ENCODE results near the gene TUBGCP2.

TUBGCP2 gene

DNA sequence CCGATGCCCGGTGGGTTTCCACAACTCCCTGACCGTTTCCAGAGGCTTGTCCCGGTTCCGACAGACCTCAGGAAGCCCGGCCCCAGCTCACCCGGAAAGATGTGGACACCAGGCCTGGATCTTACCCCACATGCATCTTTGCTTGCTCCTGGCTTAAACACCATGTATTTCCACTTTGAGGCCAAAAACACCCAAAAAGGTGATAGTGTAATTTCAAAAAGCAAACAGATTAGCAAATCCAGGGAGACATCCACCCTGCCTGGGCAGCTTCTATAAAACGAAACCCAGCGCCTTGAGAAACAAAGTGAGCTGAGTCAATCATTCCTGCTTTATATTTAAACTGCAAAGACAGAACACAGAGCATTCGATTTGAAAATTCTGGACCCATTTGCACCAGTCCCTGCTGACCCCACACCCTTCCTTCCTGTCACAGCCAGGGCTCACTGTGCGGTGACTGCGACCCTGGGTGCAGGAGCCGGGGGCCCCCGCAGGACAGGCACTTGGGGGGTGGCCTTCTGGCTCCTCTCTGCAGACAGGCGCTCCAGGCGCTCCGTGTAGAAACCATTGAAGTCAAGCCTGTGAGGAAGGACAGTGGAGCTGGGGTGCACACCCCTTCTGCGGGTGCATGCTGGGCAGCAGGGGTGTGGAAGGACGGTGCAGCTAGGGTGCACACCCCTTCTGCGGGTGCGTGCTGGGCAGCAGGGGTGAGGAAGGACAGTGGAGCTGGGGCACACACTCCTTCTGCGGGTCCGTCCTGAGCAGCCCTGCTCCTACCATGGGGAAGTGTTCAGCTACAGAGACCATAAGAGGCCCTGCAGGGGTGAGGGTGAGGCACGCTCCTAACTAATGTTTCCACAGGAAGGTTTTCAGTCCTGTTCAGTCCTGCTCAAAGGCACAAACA is 29.1 kb downstream of the TUBGCP2 start:
- DNase-seq (ENCODE audit: low spot score), result no peak

DNA sequence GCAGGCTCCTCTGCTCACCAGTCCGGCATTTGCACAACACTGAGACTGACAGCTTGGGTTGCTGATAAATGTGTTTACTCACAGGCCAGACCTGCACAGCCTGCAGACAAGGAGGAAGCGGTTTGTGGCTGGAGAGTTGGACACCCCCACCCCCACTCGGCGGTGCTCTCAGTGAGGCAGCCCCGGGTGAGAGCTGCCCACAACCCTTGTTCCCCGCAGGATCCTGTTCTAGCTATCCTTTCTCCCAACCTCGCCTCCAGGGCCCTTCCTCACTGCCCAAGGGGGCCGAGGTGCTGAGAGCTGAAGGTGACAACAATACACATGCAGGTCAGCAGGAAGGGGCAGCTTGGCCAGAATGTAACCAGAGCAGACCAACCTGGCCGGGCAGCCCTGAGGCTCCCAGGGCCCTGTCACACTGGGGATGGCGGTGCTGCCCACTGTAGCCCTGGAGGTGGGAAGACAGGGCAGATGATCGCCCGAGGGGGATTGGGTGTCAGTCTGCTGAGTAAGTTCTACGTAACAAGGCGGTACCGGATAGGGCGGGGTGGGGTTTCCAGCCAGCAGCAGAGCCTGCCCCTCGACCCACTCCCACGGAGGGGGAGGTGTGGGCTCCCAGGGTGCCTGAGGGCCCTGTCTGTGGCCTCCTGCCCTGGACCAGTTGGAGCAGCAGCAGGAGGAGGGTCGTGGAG is 30.0 kb downstream of the TUBGCP2 start:
- DNase-seq (ENCODE audit: low spot score), result no peak

- DNase-seq (ENCODE audit: low spot score), result no peak
Observed at GRCh38 chr10:133277993-133278576, 30.6 kb downstream of the TUBGCP2 start.

- DNase-seq (ENCODE audit: low spot score), result no peak
Observed at GRCh38 chr10:133277277-133277992, 31.2 kb downstream of the TUBGCP2 start.

GRCh38 chr10:133276435-133277201 is 32.1 kb downstream of the TUBGCP2 start, which contains the start of gene ADAM8:
Gene ADAM8 (minus strand): TSS chr10:133276868. CDS start chr10:133276817, 51 bp downstream.
- DNase-seq (ENCODE audit: low spot score), result peak; percentile 40

DNA sequence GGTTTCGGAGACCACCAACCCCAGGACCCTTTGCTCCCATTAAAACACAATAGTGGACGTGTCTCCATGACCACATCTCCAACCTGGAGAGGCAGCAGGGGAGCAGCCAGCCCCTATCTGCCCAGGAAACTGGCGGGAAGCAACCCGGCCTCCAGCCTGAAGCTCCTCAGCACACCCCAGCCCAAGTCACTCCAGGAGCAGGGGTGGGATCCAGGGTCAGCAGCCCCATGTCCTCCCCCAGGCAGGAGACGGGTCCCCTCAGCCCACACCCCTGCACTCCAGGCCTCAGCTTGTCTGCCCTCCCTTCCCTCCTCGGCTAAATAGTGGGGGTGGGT is 32.6 kb downstream of the TUBGCP2 start:
- no peak for DNase-seq (ENCODE audit: low spot score)

- DNase-seq (ENCODE audit: low spot score), result peak; percentile 45
Observed at GRCh38 chr10:133275684-133276092, 33.0 kb downstream of the TUBGCP2 start.

DNA sequence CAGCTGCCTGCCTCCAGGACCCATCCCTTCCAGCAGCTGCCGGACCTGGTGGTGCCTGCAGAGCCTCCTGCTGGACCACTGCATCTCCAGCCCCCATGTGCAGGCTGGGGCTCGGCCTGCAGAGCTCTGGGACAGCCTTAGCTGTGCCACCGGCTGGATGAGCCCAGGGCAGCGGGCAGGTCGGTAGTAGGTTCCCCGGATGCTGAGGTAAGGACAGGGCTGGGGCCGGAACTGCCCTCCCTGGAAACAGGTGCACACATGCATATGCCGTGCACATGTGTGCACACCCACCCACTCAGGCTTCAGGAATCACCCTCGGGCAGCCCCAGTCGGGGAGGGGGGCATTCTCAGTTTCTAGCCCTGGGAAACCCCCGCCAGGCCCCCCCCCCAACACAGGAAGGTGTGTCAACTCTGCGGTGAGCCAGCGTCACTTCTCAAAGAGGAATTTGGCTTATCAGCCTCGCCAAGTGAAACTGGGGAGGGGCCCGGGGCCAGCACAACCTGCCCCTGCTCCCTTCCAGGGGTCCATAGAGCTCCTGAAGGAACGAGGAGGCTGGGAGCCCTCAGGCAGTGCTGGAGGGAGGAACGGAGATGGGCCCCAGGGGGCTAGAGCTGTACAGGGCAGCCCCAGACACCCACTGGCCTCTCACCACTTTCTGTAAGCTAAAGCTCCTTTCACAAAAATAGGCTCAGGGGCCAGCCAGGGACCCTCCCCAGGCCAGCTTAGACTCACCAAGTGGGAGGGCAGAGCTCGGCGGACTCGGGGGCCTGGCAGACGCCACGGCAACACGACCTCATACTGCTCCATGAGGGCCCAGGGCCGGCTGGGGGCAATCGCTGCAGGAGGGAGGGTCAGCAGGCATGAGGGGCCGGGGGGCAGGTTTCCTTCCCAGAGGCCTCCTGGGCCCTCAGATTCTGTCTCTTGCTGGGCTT is 33.7 kb downstream of the TUBGCP2 start:
- no peak for DNase-seq (ENCODE audit: low spot score)

- DNase-seq (ENCODE audit: low spot score), result no peak
Observed at GRCh38 chr10:133273534-133274143, 35.0 kb downstream of the TUBGCP2 start.

DNA sequence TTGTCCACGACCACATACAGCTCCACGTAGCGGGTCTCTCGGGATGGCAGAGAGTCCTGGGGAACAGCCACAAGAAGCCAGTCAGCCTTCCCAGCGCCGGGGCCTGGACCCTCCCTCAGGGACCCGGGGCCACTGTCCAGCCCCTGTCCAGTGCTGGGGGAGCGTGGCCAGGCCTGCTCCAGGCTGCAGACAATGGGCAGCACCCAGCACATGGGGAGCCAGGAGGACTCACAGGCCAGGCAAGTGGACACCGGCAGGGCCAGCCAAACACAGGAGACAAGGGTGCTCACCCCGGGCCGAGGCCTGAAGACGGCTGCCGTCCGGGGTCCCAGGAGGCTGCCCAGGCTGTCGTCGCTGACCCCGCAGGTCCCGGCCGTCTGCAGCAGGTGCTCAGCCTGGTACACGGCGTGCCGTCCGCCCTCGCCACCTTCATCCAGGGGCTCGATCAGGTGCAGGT is 35.7 kb downstream of the TUBGCP2 start:
- DNase-seq (ENCODE audit: low spot score), result no peak

- DNase-seq (ENCODE audit: low spot score), result no peak
Observed at GRCh38 chr10:133272301-133272963, 36.2 kb downstream of the TUBGCP2 start.

- DNase-seq (ENCODE audit: low spot score), result no peak
Observed at GRCh38 chr10:133271521-133272300, 37.0 kb downstream of the TUBGCP2 start.

- DNase-seq (ENCODE audit: low spot score), result no peak
Observed at GRCh38 chr10:133270773-133271297, 37.8 kb downstream of the TUBGCP2 start.

- DNase-seq (ENCODE audit: low spot score), result no peak
Observed at GRCh38 chr10:133270204-133270603, 38.5 kb downstream of the TUBGCP2 start.

DNA sequence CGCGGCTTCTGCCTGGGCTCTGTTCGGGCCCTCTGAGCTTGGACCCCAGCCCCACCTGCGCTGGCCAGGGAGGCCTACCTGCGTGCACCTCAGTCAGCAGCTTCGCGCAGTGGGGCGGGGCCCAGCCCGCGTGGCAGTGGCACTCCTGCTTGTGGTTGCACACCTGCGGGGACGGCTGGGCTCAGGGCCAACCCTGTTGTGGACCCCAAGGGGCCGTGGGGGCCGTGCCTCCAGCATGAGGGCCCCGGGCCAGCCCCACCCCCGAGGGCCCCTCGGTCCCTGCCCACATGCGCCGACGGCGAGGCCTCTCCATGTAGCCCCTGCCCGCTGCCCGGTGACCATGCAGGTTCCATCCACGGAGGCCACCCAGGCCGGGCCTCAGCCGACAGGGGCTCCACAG is 39.3 kb downstream of the TUBGCP2 start:
- DNase-seq (ENCODE audit: low spot score), result no peak

- DNase-seq (ENCODE audit: low spot score), result no peak
Observed at GRCh38 chr10:133268532-133268931, 40.1 kb downstream of the TUBGCP2 start.

- DNase-seq (ENCODE audit: low spot score), result no peak
Observed at GRCh38 chr10:133267829-133268228, 40.8 kb downstream of the TUBGCP2 start.

GRCh38 chr10:133267293-133267692 is 41.4 kb downstream of the TUBGCP2 start:
- no peak for DNase-seq (ENCODE audit: low spot score)
